Activated CD4-positive, alpha-beta memory T cell treated with anti-CD3 and anti-CD28 coated beads, Interleukin-2, amount 10 ng/mL, durations not matched to agents 7 days and 5 days (primary cell): ENCODE data around the gene SLC31A1. TPM values are rescaled to one million over a fixed set of nuclear protein-coding genes. Genes with fewer than 3 reads are reported as not detected.
A peak's percentile ranks its signal among the peaks of the same experiment; 100 is the strongest.

ENCODE experiments used
- CTCF ChIA-PET: fragments of 350-600 bp; sonication (Branson Sonifier 250); formaldehyde crosslinking; loops from one replicate; lab custom pipeline; 2021; ENCODE audit warnings: antibody characterized with exemption, inconsistent platforms; lab: Charles Lee
- POLR2A ChIA-PET: fragments of 350-600 bp; sonication (Branson Sonifier 250); formaldehyde crosslinking; loops from one replicate; lab custom pipeline; 2021; ENCODE audit warnings: antibody characterized with exemption; lab: Charles Lee
- DNase-seq: peaks from one replicate; pipeline ENCODE4 v3.0.0-alpha.2; 2020
- H3K27ac Mint-ChIP-seq: one replicate; pipeline ENCODE4 v1.8.0; 2021; ENCODE audit warnings: mild to moderate bottlenecking, mixed read lengths
- H3K27me3 Mint-ChIP-seq: one replicate; pipeline ENCODE4 v1.8.0; 2021; ENCODE audit warnings: mixed read lengths
- H3K36me3 Mint-ChIP-seq: one replicate; pipeline ENCODE4 v1.8.0; 2021; ENCODE audit warnings: low read depth, mixed read lengths
- H3K4me1 Mint-ChIP-seq: one replicate; pipeline ENCODE4 v1.8.0; 2021; ENCODE audit warnings: mixed read lengths
- H3K4me3 Mint-ChIP-seq: one replicate; pipeline ENCODE4 v1.8.0; 2021; ENCODE audit warnings: mild to moderate bottlenecking, mixed read lengths
- H3K9me3 Mint-ChIP-seq: one replicate; pipeline ENCODE4 v1.8.0; 2021; ENCODE audit warnings: mixed read lengths
- total RNA-seq, 2 experiments: library from RNA; stranded (reverse); gene quantifications; one replicate each; pipeline ENCODE4 v1.2.3, GENCODE V29; 2021

SLC31A1 gene
- total RNA-seq, 2 experiments from 2014 or later, result 9.2 to 10.0 TPM

- peaks cover 11% of the 10 kb centered on the region for H3K4me1 Mint-ChIP-seq
- H3K27me3 Mint-ChIP-seq, result no peaks in the 10 kb centered on the region
- no peak for DNase-seq
- H3K9me3 Mint-ChIP-seq, result no peaks in the 10 kb centered on the region
- CTCF ChIA-PET, result no interaction called here
- peaks cover 50% of the 10 kb centered on the region for H3K36me3 Mint-ChIP-seq
- POLR2A ChIA-PET, result no interaction called here
- no peak overlapping the region for H3K4me3 Mint-ChIP-seq
- no peak overlapping the region for H3K27ac Mint-ChIP-seq
Observed at GRCh38 chr9:113192455-113192854, 28.9 kb upstream of the SLC31A1 start.

- Mint-ChIP-seq H3K36me3 (peaks cover 69% of the 10 kb centered on the region), H3K27me3 (no peaks in the 10 kb centered on the region), H3K9me3 (no peaks in the 10 kb centered on the region), H3K4me1 (peaks cover 1% of the 10 kb centered on the region), H3K4me3 (no peak overlapping the region), H3K27ac (no peak overlapping the region)
- DNase-seq, result no peak
- ChIA-PET CTCF (interaction anchor here (0.7 kb wide), 1 partner anchor 49 kb away, joined by 3 read pairs; the partner anchor contains the start of gene SLC31A2), POLR2A (interaction anchor here (1.2 kb wide), 1 partner anchor 20 kb away, joined by 4 read pairs; no protein-coding TSS in a partner anchor)
Observed at GRCh38 chr9:113199683-113200329, 21.5 kb upstream of the SLC31A1 start.

- no peak overlapping the region for H3K4me3 Mint-ChIP-seq
- H3K27me3 Mint-ChIP-seq, result no peaks in the 10 kb centered on the region
- H3K36me3 Mint-ChIP-seq, result peaks cover 70% of the 10 kb centered on the region
- CTCF ChIA-PET, result no interaction called here
- no peak overlapping the region for H3K27ac Mint-ChIP-seq
- DNase-seq, result no peak
- peaks cover 6% of the 10 kb centered on the region for H3K4me1 Mint-ChIP-seq
- no peaks in the 10 kb centered on the region for H3K9me3 Mint-ChIP-seq
- POLR2A ChIA-PET, result no interaction called here
Observed at GRCh38 chr9:113205432-113205831, 15.9 kb upstream of the SLC31A1 start.

GRCh38 chr9:113205861-113206260 lies 15.5 kb upstream of the SLC31A1 start:
- no peak for DNase-seq
- ChIA-PET CTCF (no interaction called here), POLR2A (interaction anchor here (1.2 kb wide), 1 partner anchor 14 kb away, joined by 3 read pairs; no protein-coding TSS in a partner anchor)
- Mint-ChIP-seq H3K27ac (no peak overlapping the region), H3K4me3 (no peak overlapping the region), H3K4me1 (peaks cover 6% of the 10 kb centered on the region), H3K36me3 (peaks cover 74% of the 10 kb centered on the region), H3K9me3 (no peaks in the 10 kb centered on the region), H3K27me3 (no peaks in the 10 kb centered on the region)

GRCh38 chr9:113210815-113211214 lies 10.5 kb upstream of the SLC31A1 start:
- Mint-ChIP-seq H3K27me3 (no peaks in the 10 kb centered on the region), H3K27ac (no peak overlapping the region), H3K4me3 (no peak overlapping the region), H3K36me3 (peaks cover 58% of the 10 kb centered on the region), H3K4me1 (peaks cover 15% of the 10 kb centered on the region), H3K9me3 (no peaks in the 10 kb centered on the region)
- DNase-seq, result no peak
- ChIA-PET POLR2A (interaction anchor here (3.2 kb wide), 1 partner anchor 10 kb away, joined by 13 read pairs; the partner anchor contains the start of genes FKBP15 and SLC31A1), CTCF (interaction anchor here (0.7 kb wide), 1 partner anchor 306 kb away, joined by 4 read pairs; no protein-coding TSS in a partner anchor)

GRCh38 chr9:113215132-113215531 lies 6.2 kb upstream of the SLC31A1 start:
- DNase-seq, result no peak
- H3K4me1 Mint-ChIP-seq, result peaks cover 38% of the 10 kb centered on the region
- H3K27me3 Mint-ChIP-seq, result no peaks in the 10 kb centered on the region
- ChIA-PET CTCF (no interaction called here), POLR2A (no interaction called here)
- no peak overlapping the region for H3K27ac Mint-ChIP-seq
- no peak overlapping the region for H3K4me3 Mint-ChIP-seq
- H3K9me3 Mint-ChIP-seq, result no peaks in the 10 kb centered on the region
- H3K36me3 Mint-ChIP-seq, result peaks cover 38% of the 10 kb centered on the region

- Mint-ChIP-seq H3K9me3 (no peaks in the 10 kb centered on the region), H3K27me3 (no peaks in the 10 kb centered on the region), H3K36me3 (peaks cover 30% of the 10 kb centered on the region), H3K27ac (no peak overlapping the region), H3K4me3 (no peak overlapping the region), H3K4me1 (peaks cover 41% of the 10 kb centered on the region)
- POLR2A ChIA-PET, result no interaction called here
- CTCF ChIA-PET, result no interaction called here
- no peak for DNase-seq
Observed at GRCh38 chr9:113216406-113216805, 4.9 kb upstream of the SLC31A1 start.

- peaks cover 54% of the 10 kb centered on the region for H3K4me1 Mint-ChIP-seq
- DNase-seq, result no peak
- peak overlapping the region; percentile 92 for H3K4me3 Mint-ChIP-seq
- peaks cover 14% of the 10 kb centered on the region for H3K36me3 Mint-ChIP-seq
- H3K27me3 Mint-ChIP-seq, result no peaks in the 10 kb centered on the region
- ChIA-PET POLR2A (interaction anchor here (0.8 to 4.6 kb wide), 14 partner anchors 9 to 370 kb away, joined by 3 to 47 read pairs (median 6); partner anchors contain the start of genes BSPRY, C9orf43, CDC26 and POLE3), CTCF (interaction anchor here (1.2 to 3.9 kb wide), 4 partner anchors 55 to 191 kb away, joined by 3 to 31 read pairs (median 7); partner anchors contain the start of genes C9orf43, CDC26, POLE3 and PRPF4)
- no peaks in the 10 kb centered on the region for H3K9me3 Mint-ChIP-seq
- peak overlapping the region; percentile 85 for H3K27ac Mint-ChIP-seq
Observed at GRCh38 chr9:113219186-113219936, 2.0 kb upstream of the SLC31A1 start.

GRCh38 chr9:113219969-113220368 lies 1.4 kb upstream of the SLC31A1 start:
- Mint-ChIP-seq H3K9me3 (no peaks in the 10 kb centered on the region), H3K4me3 (peak overlapping the region; percentile 92), H3K4me1 (peaks cover 51% of the 10 kb centered on the region), H3K27me3 (no peaks in the 10 kb centered on the region), H3K36me3 (peaks cover 9% of the 10 kb centered on the region), H3K27ac (peak overlapping the region; percentile 85)
- ChIA-PET CTCF (interaction anchor here (1.2 to 3.9 kb wide), 6 partner anchors 55 to 190 kb away, joined by 3 to 31 read pairs (median 7); partner anchors contain the start of genes ALAD, C9orf43, CDC26 and POLE3), POLR2A (interaction anchor here (1.0 to 4.6 kb wide), 16 partner anchors 10 to 886 kb away, joined by 3 to 47 read pairs (median 6); partner anchors contain the start of genes BSPRY, C9orf43, CDC26 and POLE3)
- DNase-seq, result peak; percentile 41

- H3K27me3 Mint-ChIP-seq, result no peaks in the 10 kb centered on the region
- peaks cover 11% of the 10 kb centered on the region for H3K36me3 Mint-ChIP-seq
- H3K4me1 Mint-ChIP-seq, result peaks cover 48% of the 10 kb centered on the region
- ChIA-PET POLR2A (interaction anchor here (0.7 to 4.6 kb wide), 18 partner anchors 11 to 887 kb away, joined by 3 to 47 read pairs (median 6); partner anchors contain the start of genes BSPRY, C9orf43, CDC26 and POLE3), CTCF (interaction anchor here (1.0 to 3.9 kb wide), 9 partner anchors 9 to 190 kb away, joined by 3 to 31 read pairs (median 6); partner anchors contain the start of genes ALAD, C9orf43, CDC26 and POLE3)
- peak overlapping the region; percentile 85 for H3K27ac Mint-ChIP-seq
- peak overlapping the region; percentile 92 for H3K4me3 Mint-ChIP-seq
- no peaks in the 10 kb centered on the region for H3K9me3 Mint-ChIP-seq
- peak; percentile 20 for DNase-seq
Observed at GRCh38 chr9:113220467-113221002, 809 bp upstream of the SLC31A1 start.

GRCh38 chr9:113221800-113222481 lies 597 bp downstream of the SLC31A1 start:
- Mint-ChIP-seq H3K4me1 (peaks cover 42% of the 10 kb centered on the region), H3K4me3 (peak overlapping the region; percentile 92), H3K36me3 (peaks cover 5% of the 10 kb centered on the region), H3K27ac (peak overlapping the region; percentile 85), H3K27me3 (no peaks in the 10 kb centered on the region), H3K9me3 (no peaks in the 10 kb centered on the region)
- CTCF ChIA-PET, result interaction anchor here (1.0 to 3.9 kb wide), 7 partner anchors 10 to 188 kb away, joined by 3 to 31 read pairs (median 4); partner anchors contain the start of genes ALAD, C9orf43, CDC26 and POLE3
- POLR2A ChIA-PET, result interaction anchor here (0.6 to 4.6 kb wide), 16 partner anchors 10 to 357 kb away, joined by 3 to 47 read pairs (median 6); partner anchors contain the start of genes BSPRY, C9orf43, CDC26 and POLE3
- DNase-seq, result no peak
